ENCODE measurements around the gene LAMTOR4. TPM values are rescaled to one million over a fixed set of nuclear protein-coding genes. Genes with fewer than 3 reads are reported as not detected.

Gene LAMTOR4
- total and polyA plus RNA-seq, 2 of the 13 experiments (the other 11 are each of a cell fraction or from before 2014, with no cell fraction given): 115 to 118 TPM

- POLR2A ChIA-PET: interaction anchor here (2.2 to 2.3 kb wide), 2 partner anchors 21 to 27 kb away, joined by 6 to 24 read pairs; partner anchors contain the start of genes AP4M1, LAMTOR4 and MCM7
- H3K79me2 ChIP-seq (ENCODE audit: insufficient read depth, low read length): peaks cover 13% of the 10 kb centered on the region
- H3K27me3 ChIP-seq (ENCODE audit: control insufficient read depth in 1 of 2, insufficient read depth in 2 of 2, low read length in 2 of 2): no peaks in the 10 kb centered on the region; a peak in 1 of 5 replicates
- no peak overlapping the region for H2AFZ ChIP-seq (ENCODE audit: low read length)
- H3K27ac ChIP-seq (ENCODE audit: extremely low read length, insufficient read depth, low read length): peak overlapping the region; percentile 66
- ATAC-seq (peak; percentile 62), FAIRE-seq (peak; percentile 96), DNase-seq (ENCODE audit: low spot score) (peak; percentile 90)
- peak overlapping the region in 1 of 3 experiments; percentile 38; a peak in 2 of 6 replicates for H3K4me3 ChIP-seq (replicated peaks in 1 of 3; ENCODE audit: insufficient read depth in 1 of 3, low read depth in 2 of 3, low read length in 3 of 3)
- H3K9me3 ChIP-seq (ENCODE audit: low read length): no peaks in the 10 kb centered on the region
- no peaks in the 10 kb centered on the region for H3K36me3 ChIP-seq (replicated peaks in 1 of 2; ENCODE audit: control insufficient read depth in 1 of 2, insufficient read depth in 2 of 2, low read length in 2 of 2)
- WGBS (ENCODE audit: low lambda C conversion rate): under 1% methylated on average over 13 of the region's 13 CpGs
- H4K20me1 ChIP-seq (ENCODE audit: insufficient read depth, low read length): no peaks in the 10 kb centered on the region
- CTCF ChIA-PET (ENCODE audit: low intra/inter-chr PET ratio, low total read pairs): interaction anchor here (1.2 kb wide), 1 partner anchor 11 kb away, joined by 3 read pairs; no protein-coding TSS in a partner anchor
- H3K4me2 ChIP-seq (ENCODE audit: low read depth, low read length): peak overlapping the region; percentile 66
- in situ Hi-C loops (cut with HindIII; ENCODE audit: extremely low pct_ligation_motif_present, low pct_unique_long_range_greater_than_20kb): no loop called here
- 0 out of 2 replicates have a peak overlapping the region, but pooled peaks have one; percentile 28 for H3K9ac ChIP-seq (ENCODE audit: insufficient read depth, low read depth, low read length)
- no TSS peak for BruUV-seq (replicated peaks)
- intact Hi-C loops (cut with micrococcal nuclease; ENCODE audit: unreplicated experiment): no loop called here
- H3K4me1 ChIP-seq (ENCODE audit: insufficient read depth, low read length): peaks cover 59% of the 10 kb centered on the region
- TF ChIP-seq RXRB (CRISPR knock-in tag; IDR thresholded peaks at IDR 0.05; ENCODE audit: borderline replicate concordance) (0 out of 2 replicates have a peak, but pooled peaks have one; percentile 19), ZNF256 (CRISPR knock-in tag; conservative IDR thresholded peaks at IDR 0.05) (no peak), REXO4 (CRISPR knock-in tag; IDR thresholded peaks at IDR 0.05; ENCODE audit: borderline replicate concordance) (no peak), ZBTB10 (CRISPR knock-in tag; IDR thresholded peaks at IDR 0.05; ENCODE audit: borderline replicate concordance) (no peak), NRL (CRISPR knock-in tag; IDR thresholded peaks at IDR 0.05; ENCODE audit: borderline replicate concordance) (no peak), TP53 (CRISPR knock-in tag; conservative IDR thresholded peaks at IDR 0.05) (no peak), ZBTB46 (CRISPR knock-in tag; IDR thresholded peaks at IDR 0.05; ENCODE audit: borderline replicate concordance) (no peak), ARID2 (CRISPR knock-in tag; IDR thresholded peaks at IDR 0.05; ENCODE audit: borderline replicate concordance) (no peak), CREM (IDR thresholded peaks at IDR 0.05) (no peak), CREM (CRISPR knock-in tag; IDR thresholded peaks at IDR 0.05) (no peak), TAF1 (CRISPR knock-in tag; IDR thresholded peaks at IDR 0.05) (peak; percentile 39; the same call in 1 of the 2 replicates), ZNF337 (CRISPR knock-in tag; IDR thresholded peaks at IDR 0.05; ENCODE audit: borderline replicate concordance, low read depth) (no peak), ZNF614 (CRISPR knock-in tag; IDR thresholded peaks at IDR 0.05; ENCODE audit: borderline replicate concordance) (peak; percentile 76; the same call in 1 of the 2 replicates), ZBTB37 (CRISPR knock-in tag; IDR thresholded peaks at IDR 0.05) (no peak), PRDM4 (CRISPR knock-in tag; IDR thresholded peaks at IDR 0.05; ENCODE audit: borderline replicate concordance) (no peak)
Measured at GRCh38 chr7:100122067-100122466, 26.7 kb upstream of the LAMTOR4 start.
